ENCODE measurements around the gene PCDH9. TPM values are rescaled to one million over a fixed set of nuclear protein-coding genes. Genes with fewer than 3 reads are reported as not detected.
"Not testable (repeated sequence)": the region's sequence is repeated elsewhere in the genome, so short reads cannot be mapped to it uniquely, and the experiment has no call there.

Gene PCDH9
- polyA plus RNA-seq, 3 donors, result 14.7 to 15.9 (median 15.6) TPM

GRCh38 chr13:67101730-67102467 is 128.2 kb downstream of the PCDH9 start:
- no peak for DNase-seq (ENCODE audit: extremely low read depth in 1 of 11, low read depth in 9 of 11, low spot score in 4 of 11)

GRCh38 chr13:67100730-67101129 is 129.4 kb downstream of the PCDH9 start:
- no peak for DNase-seq (ENCODE audit: extremely low read depth in 1 of 11, low read depth in 9 of 11, low spot score in 4 of 11)

GRCh38 chr13:67099494-67099893 is 130.6 kb downstream of the PCDH9 start:
- DNase-seq (ENCODE audit: extremely low read depth in 1 of 11, low read depth in 9 of 11, low spot score in 4 of 11), result no peak

- DNase-seq (ENCODE audit: extremely low read depth in 1 of 11, low read depth in 9 of 11, low spot score in 4 of 11), result no peak
Observed at GRCh38 chr13:67097892-67098452, 132.2 kb downstream of the PCDH9 start.

- not testable (repeated sequence) for DNase-seq (ENCODE audit: extremely low read depth in 1 of 11, low read depth in 9 of 11, low spot score in 4 of 11)
Observed at GRCh38 chr13:67096893-67097292, 133.2 kb downstream of the PCDH9 start.

GRCh38 chr13:67096418-67096817 is 133.7 kb downstream of the PCDH9 start:
- DNase-seq (ENCODE audit: extremely low read depth in 1 of 11, low read depth in 9 of 11, low spot score in 4 of 11), result no peak

- DNase-seq (ENCODE audit: extremely low read depth in 1 of 11, low read depth in 9 of 11, low spot score in 4 of 11), result no peak
Observed at GRCh38 chr13:67095621-67096020, 134.5 kb downstream of the PCDH9 start.

- no peak for DNase-seq (ENCODE audit: extremely low read depth in 1 of 11, low read depth in 9 of 11, low spot score in 4 of 11)
Observed at GRCh38 chr13:67094952-67095351, 135.2 kb downstream of the PCDH9 start.

GRCh38 chr13:67094078-67094477 is 136.1 kb downstream of the PCDH9 start:
- no peak for DNase-seq (ENCODE audit: extremely low read depth in 1 of 11, low read depth in 9 of 11, low spot score in 4 of 11)

- no peak for DNase-seq (ENCODE audit: extremely low read depth in 1 of 11, low read depth in 9 of 11, low spot score in 4 of 11)
Observed at GRCh38 chr13:67091603-67092002, 138.5 kb downstream of the PCDH9 start.

- no peak for DNase-seq (ENCODE audit: extremely low read depth in 1 of 11, low read depth in 9 of 11, low spot score in 4 of 11)
Observed at GRCh38 chr13:67090856-67091255, 139.3 kb downstream of the PCDH9 start.

- DNase-seq (ENCODE audit: extremely low read depth in 1 of 11, low read depth in 9 of 11, low spot score in 4 of 11), result no peak
Observed at GRCh38 chr13:67087527-67087926, 142.6 kb downstream of the PCDH9 start.

- DNase-seq (ENCODE audit: extremely low read depth in 1 of 11, low read depth in 9 of 11, low spot score in 4 of 11), result no peak
Observed at GRCh38 chr13:67086260-67086659, 143.9 kb downstream of the PCDH9 start.

GRCh38 chr13:67084066-67084465 is 146.1 kb downstream of the PCDH9 start:
- DNase-seq (ENCODE audit: extremely low read depth in 1 of 11, low read depth in 9 of 11, low spot score in 4 of 11), result no peak

GRCh38 chr13:67083519-67083918 is 146.6 kb downstream of the PCDH9 start:
- no peak for DNase-seq (ENCODE audit: extremely low read depth in 1 of 11, low read depth in 9 of 11, low spot score in 4 of 11)

- DNase-seq (ENCODE audit: extremely low read depth in 1 of 11, low read depth in 9 of 11, low spot score in 4 of 11), result no peak
Observed at GRCh38 chr13:67080351-67080750, 149.8 kb downstream of the PCDH9 start.

GRCh38 chr13:67078062-67078461 is 152.1 kb downstream of the PCDH9 start:
- no peak for DNase-seq (ENCODE audit: extremely low read depth in 1 of 11, low read depth in 9 of 11, low spot score in 4 of 11)

GRCh38 chr13:67077132-67077531 is 153.0 kb downstream of the PCDH9 start:
- no peak for DNase-seq (ENCODE audit: extremely low read depth in 1 of 11, low read depth in 9 of 11, low spot score in 4 of 11)

- no peak for DNase-seq (ENCODE audit: extremely low read depth in 1 of 11, low read depth in 9 of 11, low spot score in 4 of 11)
Observed at GRCh38 chr13:67076378-67076777, 153.8 kb downstream of the PCDH9 start.

- no peak for DNase-seq (ENCODE audit: extremely low read depth in 1 of 11, low read depth in 9 of 11, low spot score in 4 of 11)
Observed at GRCh38 chr13:67075239-67075638, 154.9 kb downstream of the PCDH9 start.

Data from renal cortex interstitium (tissue), 11 donors.